H9 (cell line): ENCODE results near the gene SYT2. TPM values are rescaled to one million over a fixed set of nuclear protein-coding genes. Genes with fewer than 3 reads are reported as not detected.

Experiments
- DNase-seq: peaks from one replicate; pipeline ENCODE4 v3.0.0-alpha.2; 2017
- H2AFZ ChIP-seq: one replicate; pipeline ENCODE4 v1.6.1; 2013; ENCODE audit warnings: mild to moderate bottlenecking, low read length, control low read depth, moderate library complexity
- H2AK5ac ChIP-seq: 2 replicates; pipeline ENCODE4 v1.6.1; 2013; ENCODE audit warnings: low read length, control low read depth, mixed read lengths; ENCODE audit not compliant: insufficient read length
- H2BK120ac ChIP-seq: one replicate; pipeline ENCODE4 v1.6.1; 2013; ENCODE audit warnings: low read depth, mild to moderate bottlenecking, low read length, control low read depth, inconsistent platforms; ENCODE audit not compliant: poor library complexity, severe bottlenecking
- H2BK12ac ChIP-seq: 2 replicates; pipeline ENCODE4 v1.6.1; 2013; ENCODE audit warnings: low read length, control low read depth, mixed read lengths, low read depth; ENCODE audit not compliant: insufficient read length
- H2BK15ac ChIP-seq: 2 replicates; pipeline ENCODE4 v1.6.1; 2013; ENCODE audit warnings: low read depth, low read length, control low read depth
- H2BK20ac ChIP-seq: one replicate; pipeline ENCODE4 v1.6.1; 2013; ENCODE audit warnings: low read depth, mild to moderate bottlenecking, low read length, control low read depth, inconsistent platforms; ENCODE audit not compliant: poor library complexity, severe bottlenecking
- H2BK5ac ChIP-seq: 2 replicates; pipeline ENCODE4 v1.6.1; 2013; ENCODE audit warnings: low read length, control low read depth, mixed read lengths; ENCODE audit not compliant: insufficient read length
- H3K14ac ChIP-seq: 2 replicates; pipeline ENCODE4 v1.6.1; 2013; ENCODE audit warnings: low read length, control low read depth; ENCODE audit not compliant: insufficient read depth
- H3K18ac ChIP-seq: 2 replicates; pipeline ENCODE4 v1.6.1; 2013; ENCODE audit warnings: low read depth, mild to moderate bottlenecking, mixed read lengths, low read length, control low read depth; ENCODE audit not compliant: insufficient read length
- H3K23ac ChIP-seq: 2 replicates; pipeline ENCODE4 v1.6.1; 2013; ENCODE audit warnings: low read length, control low read depth, mixed read lengths, low read depth; ENCODE audit not compliant: insufficient read length
- H3K23me2 ChIP-seq: 2 replicates; pipeline ENCODE4 v1.6.1; 2013; ENCODE audit warnings: low read depth, mild to moderate bottlenecking, mixed read lengths, low read length, control low read depth; ENCODE audit not compliant: insufficient read length, poor library complexity, severe bottlenecking
- H3K27ac ChIP-seq: 2 replicates; pipeline ENCODE4 v1.5.1; 2013; ENCODE audit warnings: low read length, control low read depth, mixed read lengths, low read depth; ENCODE audit not compliant: insufficient read length
- H3K27me3 ChIP-seq: 2 replicates; pipeline ENCODE4 v1.6.1; 2013; ENCODE audit warnings: low read length, control low read depth, inconsistent platforms; ENCODE audit not compliant: insufficient read depth
- H3K4ac ChIP-seq: 2 replicates; pipeline ENCODE4 v1.6.1; 2013; ENCODE audit warnings: low read depth, mild to moderate bottlenecking, control low read depth, inconsistent platforms, low read length, moderate library complexity
- H3K4me1 ChIP-seq: 2 replicates; pipeline ENCODE4 v1.6.1; 2013; ENCODE audit warnings: low read length, control low read depth, inconsistent platforms; ENCODE audit not compliant: insufficient read depth
- H3K4me2 ChIP-seq: 2 replicates; pipeline ENCODE4 v1.6.1; 2013; ENCODE audit warnings: low read length, control low read depth, mixed read lengths; ENCODE audit not compliant: insufficient read length, insufficient read depth
- H3K56ac ChIP-seq: 2 replicates; pipeline ENCODE4 v1.6.1; 2013; ENCODE audit warnings: low read depth, mild to moderate bottlenecking, mixed read lengths, low read length, control low read depth; ENCODE audit not compliant: insufficient read length
- H3K79me1 ChIP-seq: 2 replicates; pipeline ENCODE4 v1.6.1; 2013; ENCODE audit warnings: low read depth, mild to moderate bottlenecking, moderate library complexity, low read length, control low read depth, inconsistent platforms; ENCODE audit not compliant: insufficient read depth, poor library complexity, severe bottlenecking
- H3K79me2 ChIP-seq: 2 replicates; pipeline ENCODE4 v1.6.1; 2013; ENCODE audit warnings: low read length, control low read depth, inconsistent platforms; ENCODE audit not compliant: insufficient read depth
- H3K9ac ChIP-seq: 2 replicates; pipeline ENCODE4 v1.6.1; 2013; ENCODE audit warnings: low read length, control low read depth, mixed read lengths; ENCODE audit not compliant: insufficient read length; ENCODE audit errors: extremely low read depth
- H3K9me3 ChIP-seq: one replicate; pipeline ENCODE4 v1.6.1; 2013; ENCODE audit warnings: low read depth, low read length, inconsistent platforms; ENCODE audit not compliant: control insufficient read depth
- H3T11ph ChIP-seq: one replicate; pipeline ENCODE4 v1.6.1; 2013; ENCODE audit warnings: mild to moderate bottlenecking, low read length, control low read depth, inconsistent platforms
- H4K20me1 ChIP-seq: one replicate; pipeline ENCODE4 v1.6.1; 2013; ENCODE audit not compliant: control insufficient read depth, insufficient read length, insufficient read depth
- H4K5ac ChIP-seq: 2 replicates; pipeline ENCODE4 v1.6.1; 2013; ENCODE audit warnings: low read depth, mild to moderate bottlenecking, mixed read lengths, low read length, control low read depth; ENCODE audit not compliant: insufficient read length
- H4K8ac ChIP-seq: replicated peaks from 2 replicates; pipeline ENCODE4 v1.6.1; 2013; ENCODE audit warnings: low read length, control low read depth, mixed read lengths, low read depth; ENCODE audit not compliant: insufficient read length
- H4K91ac ChIP-seq: 2 replicates; pipeline ENCODE4 v1.6.1; 2013; ENCODE audit warnings: low read depth, mild to moderate bottlenecking, moderate library complexity, mixed read lengths, low read length, control low read depth; ENCODE audit not compliant: insufficient read length
- H3K27ac Mint-ChIP-seq, 3 experiments: 2 replicates in 2 of 3; 3 replicates in 1 of 3; pipeline ENCODE4 v1.8.0; 2020 to 2021; ENCODE audit warnings: mixed read lengths in 3 of 3, mild to moderate bottlenecking in 1 of 3, moderate library complexity in 1 of 3
- H3K27me3 Mint-ChIP-seq: 2 replicates; pipeline ENCODE4 v1.8.0; 2021; ENCODE audit warnings: low read depth, mild to moderate bottlenecking, moderate library complexity, mixed read lengths
- H3K36me3 Mint-ChIP-seq, 3 experiments: 2 replicates in 2 of 3; 3 replicates in 1 of 3; pipeline ENCODE4 v1.8.0; 2020 to 2021; ENCODE audit warnings: low read depth in 3 of 3, mixed read lengths in 3 of 3; ENCODE audit not compliant: insufficient read depth in 1 of 3
- H3K4me1 Mint-ChIP-seq, 2 experiments: 2 replicates each; pipeline ENCODE4 v1.8.0; 2020; ENCODE audit warnings: mixed read lengths in 2 of 2
- H3K4me3 Mint-ChIP-seq, 2 experiments: 2 replicates in 1 of 2; 3 replicates in 1 of 2; pipeline ENCODE4 v1.8.0; 2020 to 2021; ENCODE audit warnings: mild to moderate bottlenecking in 2 of 2, mixed read lengths in 2 of 2, moderate library complexity in 1 of 2
- H3K9me3 Mint-ChIP-seq, 2 experiments: 2 replicates in 1 of 2; 3 replicates in 1 of 2; pipeline ENCODE4 v1.8.0; 2020; ENCODE audit warnings: mild to moderate bottlenecking in 2 of 2, mixed read lengths in 2 of 2, moderate library complexity in 1 of 2
- WGBS: extraction: QIAGEN DNeasy Blood & Tissue Kit; methylation state at CpG from one replicate; pipeline ENCODE4 v1.1.7; 2013; ENCODE audit warnings: missing lambda C conversion rate, low lambda C conversion rate, mixed read lengths; ENCODE audit not compliant: insufficient read length; ENCODE audit errors: extremely low coverage; 5-methylcytosine and 5-hydroxymethylcytosine counted together
- total RNA-seq: library from RNA; stranded (reverse); gene quantifications from 2 replicates; pipeline ENCODE4 v1.2.1, GENCODE V29; 2021
- TF ChIP-seq, protein P1 (sequence below): fragments of 200-600 bp; sonication (generic); conservative IDR thresholded peaks from 3 replicates; pipeline ENCODE4 v1.8.0; 2021; ENCODE audit warnings: antibody characterized with exemption, mild to moderate bottlenecking

SYT2 gene
- total RNA-seq, 1 experiment from 2014 or later, result 3.3 TPM

DNA sequence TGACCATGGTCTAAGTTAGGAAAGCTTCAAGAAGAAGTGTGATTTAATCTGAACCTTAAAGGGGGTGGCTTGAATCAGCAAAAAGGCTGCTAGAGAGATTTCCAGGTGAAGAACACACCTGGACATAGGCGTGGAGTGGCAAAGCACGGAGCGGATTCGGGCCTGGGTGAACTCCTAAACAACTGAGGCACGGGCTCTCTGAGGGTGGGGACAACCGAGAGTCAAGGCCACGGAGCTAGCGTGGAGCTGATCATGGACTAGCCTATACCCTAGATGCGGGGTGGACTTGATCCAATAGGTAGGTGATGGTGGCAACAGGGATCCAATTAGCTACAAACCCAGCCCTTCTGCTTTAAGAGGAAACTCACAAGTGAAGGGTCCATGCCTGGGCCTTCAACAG, 27.8 kb downstream of the SYT2 start:
- H3K14ac ChIP-seq, result no peak overlapping the region
- Mint-ChIP-seq H3K27me3 (0 out of 2 replicates have a peak, but pooled peaks cover under 1% of the 10 kb centered on the region), H3K27ac (no peak overlapping the region), H3K36me3 (peaks cover 3 to 5% (median 5%) of the 10 kb centered on the region in 3 experiments; a peak in 4 of 7 replicates), H3K4me3 (no peak overlapping the region), H3K4me1 (peaks cover 20 to 51% of the 10 kb centered on the region in 2 experiments), H3K9me3 (peaks cover 0 to 4% of the 10 kb centered on the region in 2 experiments; a peak in 3 of 5 replicates)
- no peak overlapping the region for H2BK5ac ChIP-seq
- H3K18ac ChIP-seq, result no peak overlapping the region
- peaks cover 4% of the 10 kb centered on the region; the same call in 1 of the 2 replicates for H3K4me1 ChIP-seq
- H3K23me2 ChIP-seq, result no peaks in the 10 kb centered on the region
- no peaks in the 10 kb centered on the region for H3K79me2 ChIP-seq
- WGBS, result no CpG with 5 or more reads among the region's 9 CpGs
- H3K79me1 ChIP-seq, result no peaks in the 10 kb centered on the region
- no peak overlapping the region for H3K4ac ChIP-seq
- no peak overlapping the region for H4K91ac ChIP-seq
- no peak overlapping the region for H3K9ac ChIP-seq
- H2BK12ac ChIP-seq, result no peak overlapping the region
- H3K23ac ChIP-seq, result no peak overlapping the region
- no peaks in the 10 kb centered on the region for H4K20me1 ChIP-seq
- H3K9me3 ChIP-seq, result no peaks in the 10 kb centered on the region
- no peak for DNase-seq
- H3K27me3 ChIP-seq, result no peaks in the 10 kb centered on the region
- no peak overlapping the region for H3K4me2 ChIP-seq
- no peak overlapping the region for H2AK5ac ChIP-seq
- no peak overlapping the region for H3K27ac ChIP-seq
- H3K56ac ChIP-seq, result no peak overlapping the region
- no peak overlapping the region for H2AFZ ChIP-seq
- no peak overlapping the region for H3T11ph ChIP-seq
- no peak overlapping the region for H2BK20ac ChIP-seq
- H2BK120ac ChIP-seq, result no peak overlapping the region
- no peak overlapping the region for H2BK15ac ChIP-seq
- TF ChIP-seq, protein P1, sequence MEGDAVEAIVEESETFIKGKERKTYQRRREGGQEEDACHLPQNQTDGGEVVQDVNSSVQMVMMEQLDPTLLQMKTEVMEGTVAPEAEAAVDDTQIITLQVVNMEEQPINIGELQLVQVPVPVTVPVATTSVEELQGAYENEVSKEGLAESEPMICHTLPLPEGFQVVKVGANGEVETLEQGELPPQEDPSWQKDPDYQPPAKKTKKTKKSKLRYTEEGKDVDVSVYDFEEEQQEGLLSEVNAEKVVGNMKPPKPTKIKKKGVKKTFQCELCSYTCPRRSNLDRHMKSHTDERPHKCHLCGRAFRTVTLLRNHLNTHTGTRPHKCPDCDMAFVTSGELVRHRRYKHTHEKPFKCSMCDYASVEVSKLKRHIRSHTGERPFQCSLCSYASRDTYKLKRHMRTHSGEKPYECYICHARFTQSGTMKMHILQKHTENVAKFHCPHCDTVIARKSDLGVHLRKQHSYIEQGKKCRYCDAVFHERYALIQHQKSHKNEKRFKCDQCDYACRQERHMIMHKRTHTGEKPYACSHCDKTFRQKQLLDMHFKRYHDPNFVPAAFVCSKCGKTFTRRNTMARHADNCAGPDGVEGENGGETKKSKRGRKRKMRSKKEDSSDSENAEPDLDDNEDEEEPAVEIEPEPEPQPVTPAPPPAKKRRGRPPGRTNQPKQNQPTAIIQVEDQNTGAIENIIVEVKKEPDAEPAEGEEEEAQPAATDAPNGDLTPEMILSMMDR, result no peak
- no peak overlapping the region for H4K8ac ChIP-seq
- no peak overlapping the region for H4K5ac ChIP-seq
